HCT116 (cell line): ENCODE measurements around the gene TSEN34. TPM values are rescaled to one million over a fixed set of nuclear protein-coding genes. Genes with fewer than 3 reads are reported as not detected.

Experiments
- ATAC-seq: fragments of 200-7000 bp; cut with Tn5 transposase; 2 replicates; pipeline ENCODE4 v1.9.1; 2020; ENCODE audit warnings: mild to moderate bottlenecking, moderate library complexity
- BruUV-seq: library from RNA; stranded (reverse); fragments of 400-500 nt; replicated peaks from 2 replicates; lab custom pipeline; 2021; lab: Mats Ljungman, UMichigan
- CTCF ChIA-PET: fragments of 300-600 bp; sonication (Branson Sonifier 250); formaldehyde crosslinking; loops from one replicate; lab custom pipeline; 2021; ENCODE audit warnings: antibody characterized with exemption; lab: Charles Lee
- POLR2A ChIA-PET: fragments of 300-600, 350-600 bp; sonication (Branson Sonifier 250); formaldehyde crosslinking; loops from one replicate; lab custom pipeline; 2021; ENCODE audit warnings: antibody characterized with exemption; lab: Charles Lee
- RAD21 ChIA-PET, 2 experiments: fragments of 300-600 bp; sonication (Branson Sonifier 250); formaldehyde crosslinking; loops; one replicate each; lab custom pipeline; 2023; ENCODE audit warnings: low total read pairs in 2 of 2; ENCODE audit not compliant: uncharacterized antibody in 2 of 2, unreplicated experiment in 2 of 2, low non-redundant PET in 1 of 2; lab: Charles Lee
- DNase-seq: peaks from one replicate; pipeline ENCODE4 v3.0.0-alpha.2; 2010; ENCODE audit warnings: low read depth, low spot score
- H2AFZ ChIP-seq: fragments of 200-600 bp; shearing (Covaris generic), sonication (generic); 2 replicates; pipeline ENCODE4 v1.6.1; 2017; ENCODE audit warnings: low read depth, mixed run types, mixed read lengths, antibody characterized with exemption, low read length; ENCODE audit not compliant: poor library complexity, severe bottlenecking
- H3K27ac ChIP-seq: 2 replicates; pipeline ENCODE4 v1.5.1; 2012; ENCODE audit warnings: low read depth, low read length
- H3K27me3 ChIP-seq: fragments of 200-600 bp; sonication (generic); 2 replicates; pipeline ENCODE4 v1.6.1; 2016; ENCODE audit warnings: mixed run types, low read length, mixed read lengths; ENCODE audit not compliant: insufficient read depth
- H3K36me3 ChIP-seq, 2 experiments: fragments of 200-500 bp in 1 of 2; fragments of 200-600 bp in 1 of 2; sonication (Bioruptor generic) in 1 of 2; sonication (generic) in 1 of 2; 2 replicates each; pipeline versions ENCODE4 v1.5.1 to v1.6.1; 2014 to 2016; ENCODE audit warnings: low read length in 2 of 2, inconsistent platforms in 1 of 2, mixed read lengths in 1 of 2, mixed run types in 1 of 2; ENCODE audit not compliant: insufficient read depth in 2 of 2, control insufficient read depth in 1 of 2
- H3K4me1 ChIP-seq, 2 experiments: fragments of 200-600 bp in 1 of 2; sonication (generic) in 1 of 2; 2 replicates each; pipeline versions ENCODE4 v1.5.1 to v1.6.1; 2012 to 2017; ENCODE audit warnings: low read length in 2 of 2, inconsistent platforms in 1 of 2, mild to moderate bottlenecking in 1 of 2, mixed read lengths in 1 of 2, mixed run types in 1 of 2, moderate library complexity in 1 of 2; ENCODE audit not compliant: insufficient read depth in 2 of 2, control insufficient read depth in 1 of 2
- H3K4me2 ChIP-seq: fragments of 200-600 bp; sonication (generic); 2 replicates; pipeline ENCODE4 v1.6.1; 2017; ENCODE audit warnings: mixed run types, low read length, mixed read lengths
- H3K4me3 ChIP-seq, 2 experiments: fragments of 200-600 bp in 1 of 2; sonication (generic) in 1 of 2; replicated peaks in 1 of 2; 2 replicates each; pipeline ENCODE4 v1.5.1; 2011 to 2016; ENCODE audit warnings: low read length in 2 of 2, control low read depth in 1 of 2, low read depth in 1 of 2, mild to moderate bottlenecking in 1 of 2, mixed read lengths in 1 of 2, mixed run types in 1 of 2
- H3K79me2 ChIP-seq: fragments of 200-600 bp; sonication (generic); 2 replicates; pipeline ENCODE4 v1.6.1; 2017; ENCODE audit warnings: mild to moderate bottlenecking, mixed run types, low read length, moderate library complexity, mixed read lengths; ENCODE audit not compliant: insufficient read depth
- H3K9ac ChIP-seq: fragments of 200-600 bp; sonication (generic); 2 replicates; pipeline ENCODE4 v1.6.1; 2016; ENCODE audit warnings: low read length, mixed read lengths
- H3K9me2 ChIP-seq: fragments of 200-600 bp; sonication (generic), shearing (Covaris generic); 2 replicates; pipeline ENCODE4 v1.6.1; 2017; ENCODE audit warnings: mixed run types, mild to moderate bottlenecking, moderate library complexity; ENCODE audit not compliant: insufficient read depth
- H3K9me3 ChIP-seq, 2 experiments: fragments of 200-500 bp in 1 of 2; fragments of 200-600 bp in 1 of 2; sonication (Bioruptor generic) in 1 of 2; sonication (generic) in 1 of 2; 2 replicates each; pipeline ENCODE4 v1.6.1; 2014 to 2017; ENCODE audit warnings: low read length in 2 of 2, mixed read lengths in 2 of 2, inconsistent platforms in 1 of 2, low read depth in 1 of 2, mild to moderate bottlenecking in 1 of 2, mixed run types in 1 of 2, moderate library complexity in 1 of 2; ENCODE audit not compliant: control insufficient read depth in 1 of 2, insufficient read depth in 1 of 2
- H4K20me1 ChIP-seq: fragments of 200-600 bp; sonication (generic), shearing (Covaris generic); 2 replicates; pipeline ENCODE4 v1.6.1; 2017; ENCODE audit warnings: mixed run types, mild to moderate bottlenecking, moderate library complexity; ENCODE audit not compliant: insufficient read depth
- ATF3 ChIP-seq: IDR thresholded peaks from 2 replicates; pipeline ENCODE4 v1.6.1; 2012
- CBX3 ChIP-seq: IDR thresholded peaks from 2 replicates; pipeline ENCODE4 v1.6.1; 2012; ENCODE audit warnings: low read depth
- CEBPB ChIP-seq: IDR thresholded peaks from 2 replicates; pipeline ENCODE4 v1.6.1; 2012; ENCODE audit warnings: low read depth
- ELF1 ChIP-seq: IDR thresholded peaks from 2 replicates; pipeline ENCODE4 v1.6.1; 2012; ENCODE audit warnings: low read depth, borderline replicate concordance
- POLR2A ChIP-seq: IDR thresholded peaks from 2 replicates; pipeline ENCODE4 v1.7.0; 2011; ENCODE audit warnings: borderline replicate concordance; ENCODE audit not compliant: insufficient read depth, insufficient read length; ENCODE audit errors: extremely low read depth
- POLR2AphosphoS5 ChIP-seq: IDR thresholded peaks from 2 replicates; pipeline ENCODE4 v1.6.1; 2011; ENCODE audit warnings: mild to moderate bottlenecking, low read depth, low read length, moderate library complexity
- REST ChIP-seq: IDR thresholded peaks from 2 replicates; pipeline ENCODE4 v1.6.1; 2012; ENCODE audit warnings: low read depth
- SIN3A ChIP-seq: IDR thresholded peaks from 2 replicates; pipeline ENCODE4 v1.6.1; 2012; ENCODE audit warnings: low read depth
- ZFX ChIP-seq: fragments of 450-650 bp; IDR thresholded peaks from 2 replicates; pipeline ENCODE4 v1.6.1; 2017
- intact Hi-C: fragments of 100-400 bp; cut with micrococcal nuclease; formaldehyde crosslinking; loops from 2 replicates; pipeline ENCODE4 v1.10.0; 2022
- total RNA-seq: library from RNA; stranded (reverse); gene quantifications from one replicate; pipeline ENCODE4 v1.2.1, GENCODE V29; 2021; ENCODE audit not compliant: unreplicated experiment

TSEN34 gene
- total RNA-seq, 1 experiment from 2014 or later: 99.9 TPM

DNA sequence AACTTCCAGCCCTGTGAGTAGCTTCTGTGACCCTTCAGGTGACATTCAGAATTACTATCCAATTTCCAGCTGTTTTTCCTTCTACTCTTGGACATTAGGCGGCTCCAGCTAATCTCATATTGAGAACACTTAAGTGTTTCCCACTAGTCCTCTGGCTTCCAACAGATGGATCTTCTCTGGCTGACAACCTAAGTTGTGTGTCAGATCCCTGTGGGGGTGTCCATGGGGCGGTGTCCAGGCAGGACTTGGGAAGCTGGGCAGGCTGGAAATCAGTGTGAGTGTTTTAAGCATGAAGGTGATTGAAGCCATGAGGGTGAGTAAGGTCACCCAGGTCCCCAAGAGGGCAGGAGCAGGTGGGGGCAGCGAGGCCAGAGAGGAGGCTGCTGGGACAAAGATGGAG is 43.4 kb upstream of the TSEN34 start:
- intact Hi-C loops: no loop called here
- no peak overlapping the region for H3K27ac ChIP-seq
- no peak overlapping the region for H3K4me3 ChIP-seq
- H3K36me3 ChIP-seq: peaks cover 53 to 77% of the 10 kb centered on the region in 2 experiments; a peak in 3 of 4 replicates
- no peaks in the 10 kb centered on the region for H4K20me1 ChIP-seq
- no peak overlapping the region for H2AFZ ChIP-seq
- no peaks in the 10 kb centered on the region for H3K4me1 ChIP-seq
- no peak overlapping the region for H3K9ac ChIP-seq
- peaks cover 14% of the 10 kb centered on the region; the same call in 1 of the 2 replicates for H3K79me2 ChIP-seq
- no peak for ATAC-seq
- DNase-seq: no peak
- H3K9me2 ChIP-seq: no peaks in the 10 kb centered on the region
- no peaks in the 10 kb centered on the region for H3K27me3 ChIP-seq
- TF ChIP-seq ZFX: no peak
- TF ChIP-seq CEBPB: no peak
- no peak for TF ChIP-seq POLR2A
- TF ChIP-seq REST: no peak
- TF ChIP-seq SIN3A: no peak
- TF ChIP-seq ATF3: no peak
- TF ChIP-seq ELF1: no peak
- TF ChIP-seq CBX3: no peak
- TF ChIP-seq POLR2AphosphoS5: no peak
- RAD21 ChIA-PET: no interaction called here
- H3K4me2 ChIP-seq: no peak overlapping the region
- CTCF ChIA-PET: no interaction called here
- BruUV-seq: no TSS peak
- H3K9me3 ChIP-seq: no peaks in the 10 kb centered on the region
- POLR2A ChIA-PET: interaction anchor here (0.8 kb wide), 1 partner anchor 11 kb away, joined by 3 read pairs; no protein-coding TSS in a partner anchor
